Lung (tissue), 12 donors: ENCODE data around the gene NBAS. TPM values are rescaled to one million over a fixed set of nuclear protein-coding genes. Genes with fewer than 3 reads are reported as not detected.

Source experiments
- ATAC-seq: fragments of 200-7000 bp; cut with Tn5 transposase; one replicate; pipeline ENCODE4 v1.9.1; 2020; ENCODE audit warnings: moderate number of reproducible peaks; ENCODE audit not compliant: insufficient read depth, low FRiP score
- DNase-seq, 3 donors: peaks; one replicate each; pipeline ENCODE4 v3.0.0-alpha.2; 2013 to 2017
- H3K27ac ChIP-seq, 2 donors: one replicate each; pipeline ENCODE4 v1.5.1; 2013; ENCODE audit warnings: mild to moderate bottlenecking in 2 of 2, moderate library complexity in 2 of 2, control low read depth in 1 of 2, inconsistent platforms in 1 of 2, low read depth in 1 of 2, low read length in 1 of 2
- H3K27me3 ChIP-seq, 3 donors: one replicate each; pipeline ENCODE4 v1.5.1; 2013; ENCODE audit warnings: low read length in 2 of 3; ENCODE audit not compliant: control insufficient read depth in 3 of 3, insufficient read depth in 3 of 3
- H3K36me3 ChIP-seq, 4 donors: one replicate each; pipeline ENCODE4 v1.5.1; 2013; ENCODE audit warnings: low read length in 4 of 4, mild to moderate bottlenecking in 1 of 4, moderate library complexity in 1 of 4; ENCODE audit not compliant: control insufficient read depth in 4 of 4, insufficient read depth in 4 of 4
- H3K4me1 ChIP-seq, 5 donors: one replicate each; pipeline ENCODE4 v1.5.1; 2013; ENCODE audit warnings: low read length in 5 of 5, mild to moderate bottlenecking in 2 of 5, moderate library complexity in 1 of 5; ENCODE audit not compliant: control insufficient read depth in 5 of 5, insufficient read depth in 5 of 5
- H3K4me3 ChIP-seq: one replicate; pipeline ENCODE4 v1.5.1; 2013; ENCODE audit warnings: mild to moderate bottlenecking, control low read depth, moderate library complexity
- H3K9ac ChIP-seq, 2 donors: one replicate each; pipeline ENCODE4 v1.5.1; 2013; ENCODE audit warnings: low read length in 2 of 2, control low read depth in 1 of 2; ENCODE audit not compliant: insufficient read depth in 1 of 2
- H3K9me3 ChIP-seq, 4 donors: one replicate each; pipeline ENCODE4 v1.5.1; 2013; ENCODE audit warnings: low read length in 3 of 4, mild to moderate bottlenecking in 1 of 4, moderate library complexity in 1 of 4; ENCODE audit not compliant: control insufficient read depth in 4 of 4, insufficient read depth in 3 of 4
- WGBS, 2 donors: extraction: QIAGEN DNeasy Blood & Tissue Kit; methylation state at CpG; one replicate each; pipeline ENCODE4 v1.1.7; 2013; 5-methylcytosine and 5-hydroxymethylcytosine counted together
- polyA plus RNA-seq, 2 donors: library from polyadenylated mRNA; stranded (reverse); fragments of 200-250 nt; gene quantifications; one replicate each; pipeline ENCODE4 v1.2.1, GENCODE V29; 2013
- total RNA-seq, 2 donors: library from RNA; depleted of rRNA in 1 of 2; stranded (reverse); fragments of >200 nt in 1 of 2; gene quantifications; one replicate each; pipeline ENCODE4 v1.2.1, GENCODE V29; 2014 to 2021
- TF ChIP-seq, protein P1 (sequence below): IDR thresholded peaks from 2 replicates; pipeline ENCODE4 v1.5.1; 2012; ENCODE audit warnings: mild to moderate bottlenecking; ENCODE audit errors: control extremely low read depth, extremely low read depth
- donor health status: control.
- donor health status: control.
- donor health status: Bipolar disorder and iron deficiency.
- donor health status: healthy.
- donor health status: DM: yes; HTN: yes; CAD: no.

Gene NBAS
- total and polyA plus RNA-seq, 4 donors = 15.6 to 61.3 (median 35.4) TPM

GRCh38 chr2:15133461-15133860 lies 427.7 kb downstream of the NBAS start:
- DNase-seq (no peak), ATAC-seq (no peak)
- no peaks in the 10 kb centered on the region for H3K27me3 ChIP-seq
- no peak overlapping the region for H3K27ac ChIP-seq
- TF ChIP-seq, protein P1, sequence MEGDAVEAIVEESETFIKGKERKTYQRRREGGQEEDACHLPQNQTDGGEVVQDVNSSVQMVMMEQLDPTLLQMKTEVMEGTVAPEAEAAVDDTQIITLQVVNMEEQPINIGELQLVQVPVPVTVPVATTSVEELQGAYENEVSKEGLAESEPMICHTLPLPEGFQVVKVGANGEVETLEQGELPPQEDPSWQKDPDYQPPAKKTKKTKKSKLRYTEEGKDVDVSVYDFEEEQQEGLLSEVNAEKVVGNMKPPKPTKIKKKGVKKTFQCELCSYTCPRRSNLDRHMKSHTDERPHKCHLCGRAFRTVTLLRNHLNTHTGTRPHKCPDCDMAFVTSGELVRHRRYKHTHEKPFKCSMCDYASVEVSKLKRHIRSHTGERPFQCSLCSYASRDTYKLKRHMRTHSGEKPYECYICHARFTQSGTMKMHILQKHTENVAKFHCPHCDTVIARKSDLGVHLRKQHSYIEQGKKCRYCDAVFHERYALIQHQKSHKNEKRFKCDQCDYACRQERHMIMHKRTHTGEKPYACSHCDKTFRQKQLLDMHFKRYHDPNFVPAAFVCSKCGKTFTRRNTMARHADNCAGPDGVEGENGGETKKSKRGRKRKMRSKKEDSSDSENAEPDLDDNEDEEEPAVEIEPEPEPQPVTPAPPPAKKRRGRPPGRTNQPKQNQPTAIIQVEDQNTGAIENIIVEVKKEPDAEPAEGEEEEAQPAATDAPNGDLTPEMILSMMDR = no peak
- H3K4me1 ChIP-seq = no peaks in the 10 kb centered on the region
- H3K4me3 ChIP-seq = no peak overlapping the region
- no peak overlapping the region for H3K9ac ChIP-seq
- no peaks in the 10 kb centered on the region for H3K9me3 ChIP-seq
- H3K36me3 ChIP-seq = no peaks in the 10 kb centered on the region

GRCh38 chr2:15128846-15129245 lies 432.3 kb downstream of the NBAS start:
- Histone ChIP-seq H3K27ac (no peak overlapping the region), H3K27me3 (no peaks in the 10 kb centered on the region), H3K36me3 (no peaks in the 10 kb centered on the region), H3K9me3 (peaks cover 0 to 9% (median 0%) of the 10 kb centered on the region in 4 donors), H3K9ac (no peak overlapping the region), H3K4me1 (no peaks in the 10 kb centered on the region), H3K4me3 (no peak overlapping the region)
- WGBS, 2 donors = 88 to 94% methylated on average over 10 of the region's 10 CpGs
- TF ChIP-seq, protein P1 = no peak
- no peak for ATAC-seq
- no peak for DNase-seq

- TF ChIP-seq, protein P1 = no peak
- H3K36me3 ChIP-seq = no peaks in the 10 kb centered on the region
- no peaks in the 10 kb centered on the region for H3K27me3 ChIP-seq
- H3K27ac ChIP-seq = no peak overlapping the region
- H3K4me1 ChIP-seq = no peaks in the 10 kb centered on the region
- no peak overlapping the region for H3K4me3 ChIP-seq
- peak in 1 of 3 donors; percentile 4 for DNase-seq
- no peak overlapping the region for H3K9ac ChIP-seq
- WGBS, 2 donors = 83 to 88% methylated on average over 3 of the region's 3 CpGs
- no peak for ATAC-seq
- peaks cover 0 to 9% (median 0%) of the 10 kb centered on the region in 4 donors for H3K9me3 ChIP-seq
Measured at GRCh38 chr2:15127876-15128275, 433.3 kb downstream of the NBAS start.

DNA sequence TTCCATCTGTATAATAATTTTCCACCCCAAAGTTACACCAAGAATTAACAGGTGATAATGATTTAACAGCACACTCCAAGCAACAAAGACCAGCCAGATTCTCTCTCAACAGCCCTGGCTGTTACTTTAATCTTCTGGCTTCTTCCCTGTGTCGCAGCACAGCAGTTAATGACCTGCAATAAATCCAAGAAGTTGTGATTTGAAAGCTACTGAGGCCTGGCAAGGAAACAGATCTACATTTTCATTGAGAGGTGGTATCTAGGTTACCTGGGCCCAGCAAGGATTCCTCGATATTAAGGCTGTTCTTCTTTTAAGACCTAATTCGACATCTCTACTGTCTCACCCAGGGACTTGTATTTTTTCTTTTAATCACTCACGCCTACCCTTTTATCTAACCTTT lies 433.8 kb downstream of the NBAS start:
- Histone ChIP-seq H3K27me3 (no peaks in the 10 kb centered on the region), H3K36me3 (no peaks in the 10 kb centered on the region), H3K27ac (no peak overlapping the region), H3K9ac (no peak overlapping the region), H3K9me3 (peaks cover 0 to 9% (median 0%) of the 10 kb centered on the region in 4 donors), H3K4me3 (no peak overlapping the region), H3K4me1 (no peaks in the 10 kb centered on the region)
- no peak for ATAC-seq
- TF ChIP-seq, protein P1 = no peak
- DNase-seq = no peak
- 81 to 89% methylated on average over 4 of the region's 4 CpGs for WGBS, 2 donors
